HepG2 (cell line): ENCODE measurements around the gene SGF29. TPM values are rescaled to one million over a fixed set of nuclear protein-coding genes. Genes with fewer than 3 reads are reported as not detected.

ENCODE experiments used
- CREM ChIP-seq, 2 experiments: sonication (generic) in 1 of 2; formaldehyde crosslinking in 1 of 2; IDR thresholded peaks; 2 replicates each; pipeline versions ENCODE4 v1.4.0 to v1.6.1; 2016 to 2020; ENCODE audit warnings: antibody characterized with exemption in 1 of 2, mild to moderate bottlenecking in 1 of 2, missing genetic modification reagents in 1 of 2
- DNMT1 ChIP-seq: sonication (generic); formaldehyde crosslinking; IDR thresholded peaks from 2 replicates; pipeline ENCODE4 v1.5.1; 2020; ENCODE audit warnings: mild to moderate bottlenecking, missing genetic modification reagents
- IKZF5 ChIP-seq: IDR thresholded peaks from 2 replicates; pipeline ENCODE4 v1.6.1; 2018; ENCODE audit warnings: missing genetic modification reagents, mild to moderate bottlenecking, missing compliant biosample characterization
- KDM1A ChIP-seq: IDR thresholded peaks from 2 replicates; pipeline ENCODE4 v1.6.1; 2016; ENCODE audit warnings: missing compliant biosample characterization
- KDM2A ChIP-seq: sonication (generic); formaldehyde crosslinking; IDR thresholded peaks from 2 replicates; pipeline ENCODE4 v1.4.0; 2020; ENCODE audit warnings: low read depth, missing genetic modification reagents, borderline replicate concordance
- KDM5B ChIP-seq: sonication (generic); formaldehyde crosslinking; IDR thresholded peaks from 2 replicates; pipeline ENCODE4 v1.4.0; 2020; ENCODE audit warnings: missing genetic modification reagents, mild to moderate bottlenecking, borderline replicate concordance
- NR2F2 ChIP-seq: IDR thresholded peaks from 2 replicates; pipeline ENCODE4 v1.6.1; 2012; ENCODE audit warnings: low read depth, inconsistent platforms, borderline replicate concordance
- PAWR ChIP-seq: sonication (generic); formaldehyde crosslinking; IDR thresholded peaks from 2 replicates; pipeline ENCODE4 v1.4.0; 2020; ENCODE audit warnings: missing genetic modification reagents, mild to moderate bottlenecking, borderline replicate concordance
- PHF21A ChIP-seq: sonication (generic); formaldehyde crosslinking; IDR thresholded peaks from 2 replicates; pipeline ENCODE4 v1.5.0; 2020; ENCODE audit warnings: mild to moderate bottlenecking, missing genetic modification reagents
- RNF219 ChIP-seq: sonication (generic); formaldehyde crosslinking; IDR thresholded peaks from 2 replicates; pipeline ENCODE4 v1.5.0; 2020; ENCODE audit warnings: mild to moderate bottlenecking, missing genetic modification reagents
- RXRA ChIP-seq: sonication (generic); formaldehyde crosslinking; IDR thresholded peaks from 2 replicates; pipeline ENCODE4 v1.5.1; 2020; ENCODE audit warnings: missing genetic modification reagents
- SSRP1 ChIP-seq: IDR thresholded peaks from 2 replicates; pipeline ENCODE4 v1.6.1; 2016; ENCODE audit warnings: control low read depth
- TEAD3 ChIP-seq: optimal IDR thresholded peaks from 2 replicates; pipeline ENCODE3; 2016; ENCODE audit warnings: borderline replicate concordance
- TERF1 ChIP-seq: sonication (generic); formaldehyde crosslinking; IDR thresholded peaks from 2 replicates; pipeline ENCODE4 v1.8.0; 2022; ENCODE audit warnings: mild to moderate bottlenecking, missing genetic modification reagents, moderate library complexity
- THAP8 ChIP-seq: sonication (generic); formaldehyde crosslinking; IDR thresholded peaks from 2 replicates; pipeline ENCODE4 v1.5.1; 2020; ENCODE audit warnings: missing genetic modification reagents, mild to moderate bottlenecking, borderline replicate concordance
- ZBTB3 ChIP-seq: sonication (generic); formaldehyde crosslinking; IDR thresholded peaks from 2 replicates; pipeline ENCODE4 v1.4.0; 2020; ENCODE audit warnings: low read depth, mild to moderate bottlenecking, moderate library complexity, missing genetic modification reagents, borderline replicate concordance
- ZEB1 ChIP-seq: IDR thresholded peaks from 2 replicates; pipeline ENCODE4 v1.6.1; 2012; ENCODE audit warnings: mild to moderate bottlenecking, low read depth, inconsistent platforms; ENCODE audit not compliant: insufficient replicate concordance
- ZNF121 ChIP-seq: sonication (generic); formaldehyde crosslinking; IDR thresholded peaks from 2 replicates; pipeline ENCODE4 v1.5.0; 2020; ENCODE audit warnings: mild to moderate bottlenecking, missing genetic modification reagents
- ZNF256 ChIP-seq: sonication (generic); formaldehyde crosslinking; conservative IDR thresholded peaks from 2 replicates; pipeline ENCODE4 v1.4.0; 2020; ENCODE audit warnings: missing genetic modification reagents
- ZNF512 ChIP-seq: sonication (generic); formaldehyde crosslinking; IDR thresholded peaks from 2 replicates; pipeline ENCODE4 v1.4.0; 2020; ENCODE audit warnings: mild to moderate bottlenecking, missing genetic modification reagents
- ZNF674 ChIP-seq: sonication (generic); formaldehyde crosslinking; IDR thresholded peaks from 2 replicates; pipeline ENCODE4 v1.5.0; 2020; ENCODE audit warnings: low read depth, mild to moderate bottlenecking, missing genetic modification reagents
- ZNF775 ChIP-seq: sonication (generic); formaldehyde crosslinking; IDR thresholded peaks from 2 replicates; pipeline ENCODE4 v1.4.0; 2020; ENCODE audit warnings: missing genetic modification reagents, mild to moderate bottlenecking, moderate library complexity, borderline replicate concordance
- polyA plus RNA-seq, 8 experiments: library from polyadenylated mRNA; depleted of rRNA in 3 of 8; stranded (reverse) in 7 of 8; unstranded in 1 of 8; fragments of >200 nt; fragmentation: Illumina TruSeq in 4 of 8; extraction: Trizol in 4 of 8; gene quantifications; 2 replicates each; pipeline versions ENCODE4 v1.2.1 to v1.2.3, GENCODE V29; 2011 to 2016; ENCODE audit warnings: low read depth in 4 of 8, missing spikeins in 1 of 8, mixed read lengths in 1 of 8; ENCODE audit not compliant: insufficient read depth in 1 of 8
- total RNA-seq, 5 experiments: library from RNA; depleted of rRNA; stranded (reverse); fragments of >200 nt; fragmentation: Illumina TruSeq; extraction: Trizol; gene quantifications; 2 replicates each; pipeline ENCODE4 v1.2.3, GENCODE V29; 2016; ENCODE audit warnings: low read depth in 1 of 5

SGF29 gene
- total and polyA plus RNA-seq, 2 of the 13 experiments (the other 11 are each of a cell fraction or from before 2014, with no cell fraction given), result 5.0 to 29.4 TPM

GRCh38 chr16:28610595-28611191, 57.0 kb downstream of the SGF29 start (continued):
- TF ChIP-seq RNF219 (CRISPR knock-in tag), result no peak
- no peak for TF ChIP-seq PAWR
- TF ChIP-seq NR2F2, result 0 out of 2 replicates have a peak, but pooled peaks have one; percentile 18
- peak; percentile 3; the same call in 1 of the 2 replicates for TF ChIP-seq KDM2A (CRISPR knock-in tag)
- TF ChIP-seq ZEB1, result no peak
- peak; percentile 43; the same call in 1 of the 2 replicates for TF ChIP-seq IKZF5 (CRISPR knock-in tag)
- no peak for TF ChIP-seq DNMT1
- no peak for TF ChIP-seq KDM1A
- no peak; the same call in 1 of the 2 replicates for TF ChIP-seq ZNF256 (CRISPR knock-in tag)
- TF ChIP-seq ZNF674 (CRISPR knock-in tag), result no peak
- no peak for TF ChIP-seq ZNF512
- no peak for TF ChIP-seq TEAD3 (CRISPR knock-in tag)
- no peak for TF ChIP-seq ZBTB3 (CRISPR knock-in tag)
- peak; percentile 45; the same call in 1 of the 2 replicates for TF ChIP-seq RXRA
- TF ChIP-seq PHF21A (CRISPR knock-in tag), result no peak
- TF ChIP-seq SSRP1, result no peak
- TF ChIP-seq ZNF775, result 0 out of 2 replicates have a peak, but pooled peaks have one; percentile 15
- peak; percentile 39; the same call in 1 of the 2 replicates for TF ChIP-seq KDM5B (CRISPR knock-in tag)
- TF ChIP-seq THAP8 (CRISPR knock-in tag), result no peak
- TF ChIP-seq ZNF121 (CRISPR knock-in tag), result no peak
- TF ChIP-seq TERF1 (CRISPR knock-in tag), result 0 out of 2 replicates have a peak, but pooled peaks have one; percentile 47
- TF ChIP-seq CREM (IDR thresholded peaks at IDR 0.05), result no peak
- TF ChIP-seq CREM (CRISPR knock-in tag; IDR thresholded peaks at IDR 0.05), result no peak
